SK-N-SH treated with all-trans-retinoic acid at 6 μM for 48 hours (cell line): ENCODE measurements around the gene NCKAP5.

Experiments used
- ATAC-seq: fragments of 200-7000 bp; cut with Tn5 transposase; 3 replicates; pipeline ENCODE4 v1.9.1; 2020; ENCODE audit warnings: mild to moderate bottlenecking, moderate library complexity
- ARNTL ChIP-seq: fragments of 450-650 bp; formaldehyde crosslinking; IDR thresholded peaks from 2 replicates; pipeline ENCODE4 v1.5.0; 2020; ENCODE audit warnings: low read depth, mild to moderate bottlenecking, moderate library complexity, borderline replicate concordance
- BACH2 ChIP-seq: fragments of 250-450 bp; sonication (Bioruptor Pico); IDR thresholded peaks from 2 replicates; pipeline ENCODE4 v1.9.0; 2021; ENCODE audit warnings: mild to moderate bottlenecking, borderline replicate concordance
- ESRRG ChIP-seq: fragments of 250-450 bp; sonication (Bioruptor Pico); IDR thresholded peaks from 2 replicates; pipeline ENCODE4 v1.6.1; 2021; ENCODE audit warnings: mild to moderate bottlenecking
- GLIS3 ChIP-seq: fragments of 250-450 bp; sonication (Bioruptor Pico); IDR thresholded peaks from 2 replicates; pipeline ENCODE4 v1.5.0; 2020; ENCODE audit warnings: mild to moderate bottlenecking, moderate library complexity
- ISL1 ChIP-seq: fragments of 250-450 bp; sonication (Bioruptor Pico); IDR thresholded peaks from 2 replicates; pipeline ENCODE4 v2.1.2; 2022; ENCODE audit warnings: mild to moderate bottlenecking, moderate library complexity
- OSR1 ChIP-seq: fragments of 250-450 bp; sonication (Bioruptor Pico); IDR thresholded peaks from 2 replicates; pipeline ENCODE4 v1.8.0; 2022; ENCODE audit warnings: moderate library complexity, mild to moderate bottlenecking, inconsistent platforms
- POU6F1 ChIP-seq: fragments of 250-450 bp; sonication (Bioruptor Pico); IDR thresholded peaks from 2 replicates; pipeline ENCODE4 v1.8.0; 2021; ENCODE audit warnings: low read depth, mild to moderate bottlenecking, moderate library complexity, borderline replicate concordance
- PPARA ChIP-seq: fragments of 250-450 bp; sonication (Bioruptor Pico); IDR thresholded peaks from 2 replicates; pipeline ENCODE4 v1.5.0; 2020; ENCODE audit warnings: mild to moderate bottlenecking, borderline replicate concordance
- RARB ChIP-seq: fragments of 250-450 bp; sonication (Bioruptor Pico); IDR thresholded peaks from 2 replicates; pipeline ENCODE4 v1.8.0; 2021; ENCODE audit warnings: mild to moderate bottlenecking, moderate library complexity
- SNAI2 ChIP-seq: fragments of 250-450 bp; sonication (Bioruptor Pico); IDR thresholded peaks from 2 replicates; pipeline ENCODE4 v1.5.0; 2020; ENCODE audit warnings: mild to moderate bottlenecking, moderate library complexity
- TCF4 ChIP-seq: fragments of 250-450 bp; sonication (Bioruptor Pico); IDR thresholded peaks from 2 replicates; pipeline ENCODE4 v1.8.0; 2021; ENCODE audit warnings: mild to moderate bottlenecking, moderate library complexity, borderline replicate concordance
- TOX ChIP-seq: fragments of 250-450 bp; sonication (Bioruptor Pico); IDR thresholded peaks from 2 replicates; pipeline ENCODE4 v1.8.0; 2021; ENCODE audit warnings: mild to moderate bottlenecking, moderate library complexity, borderline replicate concordance
- ZC3H10 ChIP-seq: fragments of 250-450 bp; sonication (Bioruptor Pico); IDR thresholded peaks from 2 replicates; pipeline ENCODE4 v1.5.1; 2021; ENCODE audit warnings: mild to moderate bottlenecking, moderate library complexity
- ZFP3 ChIP-seq: fragments of 250-450 bp; sonication (Bioruptor Pico); IDR thresholded peaks from 2 replicates; pipeline ENCODE4 v1.5.0; 2020; ENCODE audit warnings: mild to moderate bottlenecking, moderate library complexity
- ZNF565 ChIP-seq: fragments of 450-650 bp; formaldehyde crosslinking; conservative IDR thresholded peaks from 2 replicates; pipeline ENCODE4 v1.5.0; 2020; ENCODE audit warnings: low read depth, mild to moderate bottlenecking, moderate library complexity
- ZNF70 ChIP-seq: fragments of 450-650 bp; formaldehyde crosslinking; IDR thresholded peaks from 2 replicates; pipeline ENCODE4 v1.5.0; 2020; ENCODE audit warnings: mild to moderate bottlenecking, moderate library complexity
- ZNF8 ChIP-seq: fragments of 450-650 bp; formaldehyde crosslinking; IDR thresholded peaks from 2 replicates; pipeline ENCODE4 v1.5.0; 2020; ENCODE audit warnings: mild to moderate bottlenecking, moderate library complexity
- TF ChIP-seq, protein P1 (sequence below): fragments of 250-450 bp; sonication (Bioruptor Pico); IDR thresholded peaks from 2 replicates; pipeline ENCODE4 v1.5.0; 2020; ENCODE audit warnings: mild to moderate bottlenecking, moderate library complexity
- TF ChIP-seq, protein P2 (sequence below): fragments of 250-450 bp; sonication (Bioruptor Pico); IDR thresholded peaks from 2 replicates; pipeline ENCODE4 v1.5.1; 2021; ENCODE audit warnings: mild to moderate bottlenecking, moderate library complexity

Gene NCKAP5

GRCh38 chr2:132863961-132864360 is 704.3 kb downstream of the NCKAP5 start:
- TF ChIP-seq TCF4, result no peak
- no peak for TF ChIP-seq ZNF70 (CRISPR knock-in tag)
- TF ChIP-seq ZFP3 (CRISPR knock-in tag), result no peak
- TF ChIP-seq ZNF565 (CRISPR knock-in tag), result no peak
- no peak for TF ChIP-seq ZC3H10 (CRISPR knock-in tag)
- no peak for TF ChIP-seq GLIS3 (CRISPR knock-in tag)
- TF ChIP-seq PPARA (CRISPR knock-in tag), result no peak
- TF ChIP-seq, protein P1, sequence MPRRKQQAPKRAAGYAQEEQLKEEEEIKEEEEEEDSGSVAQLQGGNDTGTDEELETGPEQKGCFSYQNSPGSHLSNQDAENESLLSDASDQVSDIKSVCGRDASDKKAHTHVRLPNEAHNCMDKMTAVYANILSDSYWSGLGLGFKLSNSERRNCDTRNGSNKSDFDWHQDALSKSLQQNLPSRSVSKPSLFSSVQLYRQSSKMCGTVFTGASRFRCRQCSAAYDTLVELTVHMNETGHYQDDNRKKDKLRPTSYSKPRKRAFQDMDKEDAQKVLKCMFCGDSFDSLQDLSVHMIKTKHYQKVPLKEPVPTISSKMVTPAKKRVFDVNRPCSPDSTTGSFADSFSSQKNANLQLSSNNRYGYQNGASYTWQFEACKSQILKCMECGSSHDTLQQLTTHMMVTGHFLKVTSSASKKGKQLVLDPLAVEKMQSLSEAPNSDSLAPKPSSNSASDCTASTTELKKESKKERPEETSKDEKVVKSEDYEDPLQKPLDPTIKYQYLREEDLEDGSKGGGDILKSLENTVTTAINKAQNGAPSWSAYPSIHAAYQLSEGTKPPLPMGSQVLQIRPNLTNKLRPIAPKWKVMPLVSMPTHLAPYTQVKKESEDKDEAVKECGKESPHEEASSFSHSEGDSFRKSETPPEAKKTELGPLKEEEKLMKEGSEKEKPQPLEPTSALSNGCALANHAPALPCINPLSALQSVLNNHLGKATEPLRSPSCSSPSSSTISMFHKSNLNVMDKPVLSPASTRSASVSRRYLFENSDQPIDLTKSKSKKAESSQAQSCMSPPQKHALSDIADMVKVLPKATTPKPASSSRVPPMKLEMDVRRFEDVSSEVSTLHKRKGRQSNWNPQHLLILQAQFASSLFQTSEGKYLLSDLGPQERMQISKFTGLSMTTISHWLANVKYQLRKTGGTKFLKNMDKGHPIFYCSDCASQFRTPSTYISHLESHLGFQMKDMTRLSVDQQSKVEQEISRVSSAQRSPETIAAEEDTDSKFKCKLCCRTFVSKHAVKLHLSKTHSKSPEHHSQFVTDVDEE (CRISPR knock-in tag), result no peak
- no peak for ATAC-seq

GRCh38 chr2:132860220-132860619 is 708.0 kb downstream of the NCKAP5 start:
- ATAC-seq, result no peak
- TF ChIP-seq TCF4, result no peak
- TF ChIP-seq, protein P2, sequence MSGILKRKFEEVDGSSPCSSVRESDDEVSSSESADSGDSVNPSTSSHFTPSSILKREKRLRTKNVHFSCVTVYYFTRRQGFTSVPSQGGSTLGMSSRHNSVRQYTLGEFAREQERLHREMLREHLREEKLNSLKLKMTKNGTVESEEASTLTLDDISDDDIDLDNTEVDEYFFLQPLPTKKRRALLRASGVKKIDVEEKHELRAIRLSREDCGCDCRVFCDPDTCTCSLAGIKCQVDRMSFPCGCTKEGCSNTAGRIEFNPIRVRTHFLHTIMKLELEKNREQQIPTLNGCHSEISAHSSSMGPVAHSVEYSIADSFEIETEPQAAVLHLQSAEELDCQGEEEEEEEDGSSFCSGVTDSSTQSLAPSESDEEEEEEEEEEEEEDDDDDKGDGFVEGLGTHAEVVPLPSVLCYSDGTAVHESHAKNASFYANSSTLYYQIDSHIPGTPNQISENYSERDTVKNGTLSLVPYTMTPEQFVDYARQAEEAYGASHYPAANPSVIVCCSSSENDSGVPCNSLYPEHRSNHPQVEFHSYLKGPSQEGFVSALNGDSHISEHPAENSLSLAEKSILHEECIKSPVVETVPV (CRISPR knock-in tag), result no peak
- TF ChIP-seq, all 23 proteins: peak for 0

GRCh38 chr2:132859590-132859989 is 708.7 kb downstream of the NCKAP5 start:
- ATAC-seq, result no peak
- no peak for TF ChIP-seq BACH2 (CRISPR knock-in tag)
- TF ChIP-seq ISL1 (CRISPR knock-in tag), result no peak
- TF ChIP-seq TCF4, result no peak
- no peak for TF ChIP-seq PPARA (CRISPR knock-in tag)
- TF ChIP-seq POU6F1 (CRISPR knock-in tag), result no peak
- no peak for TF ChIP-seq ZNF565 (CRISPR knock-in tag)
- no peak for TF ChIP-seq ZNF70 (CRISPR knock-in tag)
- TF ChIP-seq TOX, result no peak
- no peak for TF ChIP-seq ESRRG
- no peak for TF ChIP-seq RARB (CRISPR knock-in tag)
- TF ChIP-seq, protein P1 (CRISPR knock-in tag), result no peak
- no peak for TF ChIP-seq ZC3H10 (CRISPR knock-in tag)
- no peak for TF ChIP-seq ZNF8 (CRISPR knock-in tag)

DNA sequence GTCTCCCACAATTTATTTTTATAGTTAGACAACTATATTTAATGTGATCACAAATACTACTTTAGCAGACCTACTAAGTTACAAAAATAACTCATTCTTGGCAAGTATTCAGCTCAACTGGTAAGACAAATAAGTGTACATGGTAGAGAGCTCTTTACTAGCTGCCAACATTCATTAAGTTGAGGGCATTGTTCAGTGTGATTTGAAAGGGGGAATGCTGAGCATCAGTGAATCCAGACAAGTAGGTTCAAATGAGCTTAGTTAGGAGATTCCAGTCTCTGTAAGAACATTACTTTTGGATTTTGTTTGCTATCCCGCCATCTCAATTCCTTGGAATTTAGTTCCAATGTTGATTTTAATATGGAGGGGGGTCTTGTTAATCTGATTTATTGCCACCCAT is 710.9 kb downstream of the NCKAP5 start:
- ATAC-seq, result no peak
- TF ChIP-seq, protein P2 (CRISPR knock-in tag), result no peak
- TF ChIP-seq TOX, result no peak
- no peak for TF ChIP-seq OSR1
- TF ChIP-seq ISL1 (CRISPR knock-in tag), result no peak
- no peak for TF ChIP-seq ARNTL (CRISPR knock-in tag)
- TF ChIP-seq ZNF8 (CRISPR knock-in tag), result no peak
- no peak for TF ChIP-seq ZNF70 (CRISPR knock-in tag)
- no peak for TF ChIP-seq ZFP3 (CRISPR knock-in tag)
- no peak for TF ChIP-seq GLIS3 (CRISPR knock-in tag)
- TF ChIP-seq ZNF565 (CRISPR knock-in tag), result no peak
- no peak for TF ChIP-seq SNAI2 (CRISPR knock-in tag)
- TF ChIP-seq TCF4, result no peak
